ENCODE measurements around the gene S100A10.
A peak's percentile ranks its signal among the peaks of the same experiment; 100 is the strongest.

S100A10 gene

GRCh38 chr1:152013664-152014237 is 20.1 kb upstream of the S100A10 start:
- DNase-seq (ENCODE audit: low read depth), result no peak

DNA sequence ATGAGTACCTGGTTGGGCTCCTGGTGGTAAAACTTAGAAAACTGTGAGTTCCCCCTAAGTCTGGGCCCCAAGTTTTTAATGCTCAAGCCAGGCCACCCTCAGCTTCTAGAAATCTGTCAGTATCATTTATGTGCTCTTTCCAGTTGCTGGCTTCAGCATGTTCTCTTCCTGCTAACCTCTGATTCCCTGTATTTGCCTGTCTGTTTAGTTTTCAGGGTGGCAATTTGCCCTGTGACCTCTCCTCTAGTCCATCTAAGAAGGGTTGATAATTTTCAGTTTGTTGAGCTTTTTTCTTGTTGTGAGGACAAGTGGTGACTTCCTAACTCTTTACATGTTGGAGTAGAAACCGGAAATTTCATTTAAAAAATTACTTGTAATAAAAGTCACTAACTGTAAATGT is 16.0 kb upstream of the S100A10 start:
- DNase-seq (ENCODE audit: low read depth), result no peak

- DNase-seq (ENCODE audit: low read depth), result no peak
Measured at GRCh38 chr1:152007047-152007446, 13.4 kb upstream of the S100A10 start.

GRCh38 chr1:152005360-152005912 is 11.8 kb upstream of the S100A10 start:
- no peak for DNase-seq (ENCODE audit: low read depth)

- no peak for DNase-seq (ENCODE audit: low read depth)
Measured at GRCh38 chr1:152003846-152004442, 10.3 kb upstream of the S100A10 start.

GRCh38 chr1:152002960-152003359 is 9.3 kb upstream of the S100A10 start:
- no peak for DNase-seq (ENCODE audit: low read depth)

DNA sequence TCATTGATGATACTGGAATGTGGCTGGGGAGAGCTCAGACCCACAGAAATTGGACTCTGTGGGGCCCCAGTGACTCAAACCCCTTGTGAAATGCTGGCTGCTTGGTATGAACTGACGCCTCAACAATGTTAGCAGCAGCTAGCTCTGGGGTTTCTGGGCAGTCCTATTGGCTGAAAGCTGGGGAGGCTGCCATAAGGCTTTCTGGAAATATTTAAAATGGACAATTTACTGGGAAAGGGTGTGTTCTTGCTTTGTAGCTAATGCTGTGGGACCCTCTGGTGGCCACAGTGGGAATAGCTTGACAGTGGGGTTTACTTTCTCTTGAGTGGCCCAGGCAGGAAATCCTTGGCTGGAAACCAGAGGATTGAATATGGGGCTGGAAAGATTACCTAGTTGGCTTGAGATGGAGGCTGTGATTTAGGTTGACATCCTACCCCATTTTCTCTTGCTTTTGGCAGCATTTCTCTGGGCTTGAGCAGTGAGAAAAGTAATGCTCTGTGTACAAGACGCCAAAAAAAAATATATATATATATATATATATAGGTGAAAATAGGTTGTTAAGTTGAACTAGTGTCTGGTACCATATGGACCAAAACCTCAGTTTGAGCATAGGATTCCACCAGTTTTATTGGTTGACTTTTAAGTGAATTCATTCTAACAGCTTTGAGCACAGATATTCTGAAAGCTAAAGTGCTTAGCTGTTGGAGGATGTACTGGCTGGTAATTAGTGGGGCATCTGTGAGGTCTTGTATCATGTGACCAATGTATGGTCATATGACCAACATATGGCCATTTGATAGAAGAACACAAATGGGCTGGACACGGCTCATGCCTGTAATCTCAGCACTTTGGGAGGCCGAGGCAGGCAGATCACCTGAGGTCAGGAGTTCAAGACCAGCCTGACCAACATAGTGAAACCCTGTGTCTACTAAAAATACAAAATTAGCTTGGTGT is 8.2 kb upstream of the S100A10 start:
- DNase-seq (ENCODE audit: low read depth), result peak; percentile 67

DNA sequence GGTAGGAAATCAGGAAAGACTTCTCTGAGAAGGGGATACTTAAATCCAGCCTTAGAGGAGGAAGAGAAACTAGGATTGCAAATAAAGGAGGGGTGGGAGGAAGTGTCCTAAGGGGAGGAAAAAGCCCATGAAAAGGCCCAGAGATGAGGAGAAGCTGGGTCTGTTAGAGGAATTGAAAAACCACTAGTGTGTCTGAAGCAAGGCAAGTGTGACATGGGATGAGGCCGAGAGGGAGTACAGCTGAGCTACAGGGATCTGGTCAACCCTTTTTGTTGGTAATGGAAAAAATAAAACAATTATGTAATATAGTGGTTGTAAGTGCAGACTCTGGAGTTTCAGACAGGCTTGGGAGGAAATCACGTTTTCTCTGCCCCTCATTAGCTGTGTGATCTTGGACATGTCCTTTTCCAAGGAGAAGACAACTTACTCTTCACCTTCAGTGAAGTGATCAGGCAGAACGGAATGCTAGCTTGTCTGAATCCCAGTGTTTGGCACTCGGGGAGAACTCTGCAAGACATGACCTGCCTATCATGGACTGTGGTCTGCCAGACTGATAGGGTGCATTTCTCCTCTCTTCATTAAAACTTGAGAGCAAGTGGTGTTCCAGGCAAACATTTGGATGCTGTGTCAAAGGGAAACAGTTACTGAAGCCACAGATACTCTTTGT is 7.4 kb upstream of the S100A10 start:
- no peak for DNase-seq (ENCODE audit: low read depth)

DNA sequence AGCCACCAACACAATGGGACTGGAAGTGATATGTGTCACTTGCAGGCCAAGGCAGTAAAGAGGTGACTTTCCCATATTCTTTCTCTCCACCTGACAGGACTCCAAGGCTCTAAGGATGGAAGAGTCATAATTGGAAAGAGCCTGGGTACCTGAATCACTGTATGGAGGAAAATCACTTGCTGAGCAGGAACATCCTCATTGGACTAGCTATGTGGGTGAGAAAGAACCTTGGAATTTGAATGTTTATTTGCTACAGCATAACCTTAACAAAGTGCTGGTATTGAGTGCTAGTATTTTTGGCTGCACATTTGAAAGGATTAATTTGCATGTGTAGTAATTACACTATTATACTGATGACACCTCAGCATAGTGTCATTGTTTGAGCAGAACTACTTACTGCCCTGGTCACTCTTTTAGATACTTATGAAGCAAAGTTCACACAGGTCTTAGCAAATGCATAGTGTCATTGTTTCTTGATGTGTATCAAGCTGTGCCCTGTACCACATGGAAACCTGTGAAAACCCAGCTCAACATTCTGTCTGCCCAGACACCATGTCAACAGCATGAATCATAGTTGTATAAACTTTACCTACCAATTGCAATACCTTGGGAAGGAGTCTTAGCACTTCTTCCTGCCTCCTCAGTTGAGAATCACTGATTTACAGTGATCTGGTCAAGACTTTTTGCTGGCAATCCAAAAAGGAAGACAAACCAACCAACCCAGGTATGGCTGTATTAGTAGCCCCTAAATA is 5.1 kb upstream of the S100A10 start:
- DNase-seq (ENCODE audit: low read depth), result no peak

GRCh38 chr1:151997284-151997570 is 3.6 kb upstream of the S100A10 start:
- DNase-seq (ENCODE audit: low read depth), result no peak

- DNase-seq (ENCODE audit: low read depth), result no peak
Measured at GRCh38 chr1:151995774-151996173, 2.1 kb upstream of the S100A10 start.

- DNase-seq (ENCODE audit: low read depth), result no peak
Measured at GRCh38 chr1:151994956-151995355, 1.3 kb upstream of the S100A10 start.

DNA sequence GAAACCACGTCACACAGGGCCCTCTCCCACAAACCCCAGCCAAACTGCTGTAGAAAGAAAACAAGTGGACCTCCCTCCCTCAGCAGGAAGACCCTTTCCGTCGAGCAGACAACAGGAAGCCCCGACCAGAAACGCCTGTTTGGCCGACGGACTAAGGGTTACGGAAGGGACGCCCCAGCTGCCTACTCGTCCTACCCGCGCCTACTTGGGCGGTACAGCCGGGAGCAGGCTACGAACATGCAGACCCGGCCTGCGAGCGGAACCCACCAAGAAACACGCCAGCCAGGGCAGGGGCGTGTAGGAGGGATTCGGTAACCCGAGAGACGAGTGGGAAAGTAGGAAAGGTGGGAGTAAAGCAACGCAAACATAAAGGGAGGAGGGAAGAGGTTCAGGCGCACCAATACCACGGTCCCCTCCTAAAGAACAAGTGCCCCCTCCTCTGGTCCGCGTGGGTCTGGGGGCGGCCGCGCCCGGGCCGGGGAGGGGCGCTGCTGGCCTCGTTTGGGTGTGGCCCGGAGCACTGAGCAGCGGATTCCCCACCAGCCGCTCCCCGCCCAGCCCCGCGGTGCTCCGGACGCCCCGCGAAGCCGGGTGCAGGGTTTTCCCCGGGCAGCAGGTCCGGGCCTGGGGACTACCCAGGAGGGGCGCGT is 450 bp downstream of the S100A10 start:
- no peak for DNase-seq (ENCODE audit: low read depth)

DNA sequence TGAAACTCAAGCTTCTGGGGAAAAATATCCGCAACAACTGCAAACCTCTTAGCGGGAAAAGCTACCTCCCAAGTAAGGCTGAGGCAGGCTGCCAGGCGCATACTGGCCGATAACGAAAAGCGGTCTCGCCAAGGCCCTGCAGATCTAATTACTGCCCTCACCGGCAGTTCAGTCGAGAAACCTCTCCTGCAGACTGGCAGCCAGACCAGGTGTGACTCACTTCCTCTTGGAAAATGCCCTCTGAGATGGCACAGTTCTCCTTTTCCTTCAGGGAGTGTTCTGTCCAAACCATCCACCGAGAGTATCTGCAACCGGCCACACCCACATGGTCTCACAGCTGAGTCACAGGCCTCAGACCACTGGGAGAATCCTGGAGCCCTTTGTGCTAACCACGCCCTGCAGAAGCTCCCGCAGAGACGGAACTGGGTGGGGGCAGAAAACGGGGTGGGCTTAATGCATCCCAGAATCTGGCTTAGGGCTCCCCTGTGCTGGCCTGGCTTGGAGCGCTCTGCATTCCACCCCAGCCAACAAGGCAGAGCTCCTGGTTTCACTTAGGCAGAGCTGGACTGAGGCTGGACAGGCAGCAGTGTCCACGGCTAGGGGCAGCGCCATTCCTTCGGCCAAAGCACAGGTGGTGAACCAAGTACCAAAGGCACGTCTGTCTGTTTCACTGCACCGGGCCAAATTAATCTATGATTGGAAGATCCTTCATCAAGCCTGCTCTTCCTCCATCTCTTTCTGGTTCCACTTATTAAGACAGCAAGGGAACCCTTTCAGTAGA is 1.2 kb downstream of the S100A10 start:
- no peak for DNase-seq (ENCODE audit: low read depth)

DNA sequence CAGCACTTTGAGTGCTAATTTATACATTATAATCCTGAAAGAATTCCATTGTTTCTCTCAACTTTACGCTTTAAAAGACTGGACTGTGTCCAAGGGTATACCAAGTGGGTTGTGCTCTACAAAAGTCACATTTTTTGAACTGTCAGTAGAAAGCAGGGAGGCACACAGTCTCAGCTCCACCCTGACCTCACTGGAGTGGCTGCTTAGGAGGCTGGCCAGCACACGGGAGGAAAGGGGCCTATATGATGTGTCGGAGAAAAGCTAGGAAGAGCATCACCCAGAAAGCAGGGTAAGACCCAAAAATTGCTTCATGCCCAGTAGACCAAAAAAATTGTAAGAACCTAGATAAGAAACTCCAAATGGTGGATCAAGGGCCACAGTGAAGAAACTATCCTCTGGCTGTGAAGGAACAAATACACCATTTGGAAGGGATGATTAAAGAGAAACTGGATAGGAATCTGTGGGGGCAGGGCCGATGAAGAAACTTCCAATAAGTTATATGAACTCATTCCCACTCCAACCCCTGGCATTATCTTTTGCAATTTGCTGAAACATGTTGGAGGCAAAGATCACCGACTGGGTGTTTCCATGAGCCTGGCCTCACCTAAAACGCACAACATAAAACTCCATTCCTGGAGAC is 1.9 kb downstream of the S100A10 start:
- no peak for DNase-seq (ENCODE audit: low read depth)

- no peak for DNase-seq (ENCODE audit: low read depth)
Measured at GRCh38 chr1:151990856-151991198, 2.8 kb downstream of the S100A10 start.

GRCh38 chr1:151990058-151990855 is 3.4 kb downstream of the S100A10 start:
- DNase-seq (ENCODE audit: low read depth), result no peak

DNA sequence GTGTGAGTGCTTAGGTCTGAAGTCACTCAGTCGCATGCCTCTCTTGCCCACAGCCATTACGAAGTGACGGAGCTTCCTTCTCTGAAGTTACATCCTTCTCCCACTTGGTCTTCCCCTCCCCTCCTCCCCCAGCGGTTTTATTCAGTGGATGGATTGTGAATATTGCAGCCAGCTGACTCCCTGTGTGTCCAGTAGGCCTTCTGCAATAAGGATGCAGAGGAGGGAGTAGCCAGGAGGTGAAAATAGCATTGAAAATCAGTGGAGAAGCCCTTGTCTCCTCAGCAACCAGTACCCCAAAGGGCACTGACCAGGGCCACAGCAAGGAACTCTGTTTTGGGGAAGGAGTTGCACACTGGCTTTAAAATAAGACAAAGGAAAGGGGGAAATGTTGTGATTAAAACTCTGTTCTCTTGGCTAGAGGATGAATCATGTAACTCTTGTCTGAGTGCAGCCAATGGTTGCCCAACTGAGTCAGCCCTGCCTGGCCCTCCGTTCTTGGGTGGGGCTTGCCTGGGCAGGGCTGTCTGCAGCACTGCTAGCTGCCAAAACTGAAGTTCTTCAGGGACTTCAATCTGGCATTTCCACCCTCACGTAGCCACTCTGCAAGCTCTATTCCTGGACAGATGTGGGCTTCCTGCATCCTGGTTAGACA is 4.3 kb downstream of the S100A10 start:
- no peak for DNase-seq (ENCODE audit: low read depth)

Data from activated T-cell treated with anti-CD3 and anti-CD28 coated beads for 24 hours (primary cell).